HK-2 (cell line): ENCODE measurements around the gene COL3A1.

ENCODE experiments used
- DNase-seq: peaks from one replicate; pipeline ENCODE4 v3.0.0-alpha.2; 2018; ENCODE audit not compliant: unreplicated experiment

Gene COL3A1

GRCh38 chr2:189015359-189015758 lies 41.2 kb downstream of the COL3A1 start:
- no peak for DNase-seq

GRCh38 chr2:189016311-189016861 lies 42.2 kb downstream of the COL3A1 start:
- DNase-seq, result no peak

GRCh38 chr2:189018631-189019030 lies 44.5 kb downstream of the COL3A1 start:
- DNase-seq, result no peak

- no peak for DNase-seq
Observed at GRCh38 chr2:189020179-189020578, 46.0 kb downstream of the COL3A1 start.

- no peak for DNase-seq
Observed at GRCh38 chr2:189022053-189022481, 47.9 kb downstream of the COL3A1 start.

GRCh38 chr2:189022492-189022891 lies 48.3 kb downstream of the COL3A1 start:
- no peak for DNase-seq

- no peak for DNase-seq
Observed at GRCh38 chr2:189024901-189025618, 50.9 kb downstream of the COL3A1 start.

GRCh38 chr2:189037518-189037917 lies 63.3 kb downstream of the COL3A1 start:
- DNase-seq, result no peak

GRCh38 chr2:189045836-189046235 lies 71.7 kb downstream of the COL3A1 start:
- no peak for DNase-seq

- no peak for DNase-seq
Observed at GRCh38 chr2:189046320-189046719, 72.1 kb downstream of the COL3A1 start.

- no peak for DNase-seq
Observed at GRCh38 chr2:189047171-189047888, 73.2 kb downstream of the COL3A1 start.

GRCh38 chr2:189048189-189048588 lies 74.0 kb downstream of the COL3A1 start:
- DNase-seq, result no peak

GRCh38 chr2:189049709-189050164 lies 75.6 kb downstream of the COL3A1 start:
- DNase-seq, result no peak

GRCh38 chr2:189050165-189050712 lies 76.1 kb downstream of the COL3A1 start:
- DNase-seq, result no peak

- DNase-seq, result no peak
Observed at GRCh38 chr2:189056200-189057106, 82.3 kb downstream of the COL3A1 start.

GRCh38 chr2:189057316-189057715 lies 83.1 kb downstream of the COL3A1 start:
- no peak for DNase-seq

- no peak for DNase-seq
Observed at GRCh38 chr2:189060096-189060642, 86.0 kb downstream of the COL3A1 start.
